ENCODE data around the gene DPP6. TPM values are rescaled to one million over a fixed set of nuclear protein-coding genes. Genes with fewer than 3 reads are reported as not detected.

The DPP6 gene
- total and polyA plus RNA-seq, 2 of the 8 experiments (the other 6 are each of a cell fraction or from before 2014, with no cell fraction given) = 4.7 to 6.8 TPM

- H3K14ac ChIP-seq (ENCODE audit: insufficient read length) = no peak overlapping the region
- ChIA-PET CTCF (ENCODE audit: partially characterized antibody) (no interaction called here), POLR2A (ENCODE audit: partially characterized antibody) (no interaction called here)
- no peaks in the 10 kb centered on the region for H3K9me3 ChIP-seq (ENCODE audit: insufficient read depth in 2 of 2, low read depth in 1 of 2, low read length in 1 of 2)
- no peak for FAIRE-seq
- H3K23me2 ChIP-seq (ENCODE audit: low read depth, low read length) = peaks cover 4% of the 10 kb centered on the region; the same call in 1 of the 2 replicates
- no peak overlapping the region for H3K27ac ChIP-seq (ENCODE audit: low read depth, low read length)
- H2AK5ac ChIP-seq (ENCODE audit: low read depth, low read length) = no peak overlapping the region
- H2BK20ac ChIP-seq (ENCODE audit: low read length) = no peak overlapping the region
- no peak overlapping the region for H3K18ac ChIP-seq (ENCODE audit: extremely low read depth, low read length)
- TF ChIP-seq MAFK (IDR thresholded peaks at IDR 0.05; ENCODE audit: low read depth, low read length) = no peak
- no peak for TF ChIP-seq POLR2A (IDR thresholded peaks at IDR 0.05; ENCODE audit: control extremely low read depth in 1 of 2, low read depth in 2 of 2, low read length in 2 of 2)
- no peak for TF ChIP-seq SIN3A (conservative IDR thresholded peaks at IDR 0.05 in 1 of 2, IDR thresholded peaks at IDR 0.05 in 1 of 2; ENCODE audit: low read depth in 1 of 2, low read length in 2 of 2)
- TF ChIP-seq BACH1 (IDR thresholded peaks at IDR 0.05; ENCODE audit: low read length) = no peak
- no peak for TF ChIP-seq PHF8 (conservative IDR thresholded peaks at IDR 0.05; ENCODE audit: low read depth, low read length)
- no peak for DNase-seq (ENCODE audit: low read depth in 1 of 2, low spot score in 2 of 2)
- no peak overlapping the region for H4K5ac ChIP-seq (ENCODE audit: insufficient read length, low read depth, low read length)
- no peak overlapping the region for H4K8ac ChIP-seq (ENCODE audit: extremely low read depth, insufficient read depth, low read length)
- no peak overlapping the region for H3K4ac ChIP-seq (replicated peaks; ENCODE audit: insufficient read length, low read depth, low read length)
- H3K23ac ChIP-seq (ENCODE audit: insufficient read length) = no peak overlapping the region
- H3K79me2 ChIP-seq (ENCODE audit: control insufficient read depth in 1 of 2, insufficient read depth in 2 of 2, low read length in 2 of 2) = no peaks in the 10 kb centered on the region
- no peak overlapping the region for H2BK12ac ChIP-seq (ENCODE audit: low read depth, low read length)
- WGBS, 2 experiments (ENCODE audit: extremely low coverage in 1 of 2, insufficient coverage in 1 of 2, insufficient read length in 1 of 2, insufficient replicate concordance in 2 of 2, low coverage in 1 of 2, low lambda C conversion rate in 2 of 2, missing lambda C conversion rate in 1 of 2) = 88% methylated on average over 4 of the region's 4 CpGs; no CpG with 5 or more reads in 1 of the 2 experiments
- H3K36me3 ChIP-seq (ENCODE audit: control insufficient read depth in 2 of 4, insufficient read depth in 4 of 4, low read length in 3 of 4) = no peaks in the 10 kb centered on the region
- no peak overlapping the region for H3K4me2 ChIP-seq (ENCODE audit: insufficient read depth in 1 of 2, low read depth in 2 of 2, low read length in 2 of 2)
- peaks cover 0 to 2% (median 0%) of the 10 kb centered on the region in 4 experiments; a peak in 1 of 7 replicates for H3K4me1 ChIP-seq (replicated peaks in 1 of 4; ENCODE audit: control insufficient read depth in 3 of 4, insufficient read depth in 4 of 4, low read length in 3 of 4)
- no peak overlapping the region for H3K9ac ChIP-seq (replicated peaks in 1 of 4; ENCODE audit: extremely low read depth in 1 of 4, low read depth in 3 of 4, low read length in 3 of 4)
- H3K4me3 ChIP-seq (ENCODE audit: extremely low read depth in 1 of 4, insufficient read depth in 2 of 4, low read depth in 3 of 4, low read length in 4 of 4) = no peak overlapping the region
- H3K56ac ChIP-seq (replicated peaks; ENCODE audit: insufficient read length, low read depth, low read length) = no peak overlapping the region
- H3K79me1 ChIP-seq (ENCODE audit: low read depth, low read length) = no peaks in the 10 kb centered on the region
- no peaks in the 10 kb centered on the region for H4K20me1 ChIP-seq (replicated peaks in 1 of 2; ENCODE audit: control insufficient read depth in 1 of 2, insufficient read depth in 2 of 2, low read length in 2 of 2)
- no peak overlapping the region for H2AFZ ChIP-seq (ENCODE audit: low read length)
- H2BK5ac ChIP-seq (ENCODE audit: low read depth, low read length) = no peak overlapping the region
- H2BK120ac ChIP-seq (replicated peaks; ENCODE audit: low read depth, low read length) = no peak overlapping the region
- no peak overlapping the region for H2BK15ac ChIP-seq (ENCODE audit: low read length)
- no peaks in the 10 kb centered on the region; a peak in 1 of 7 replicates for H3K27me3 ChIP-seq (replicated peaks in 1 of 4; ENCODE audit: control insufficient read depth in 3 of 4, extremely low read depth in 1 of 4, insufficient read depth in 3 of 4, low read length in 3 of 4)
- H4K91ac ChIP-seq (replicated peaks; ENCODE audit: insufficient read length, low read length) = no peak overlapping the region
These were observed 371.0 kb downstream of the DPP6 start for GRCh38 chr7:154423231-154423630.
